ENCODE data around the gene CFAP141. TPM values are rescaled to one million over a fixed set of nuclear protein-coding genes. Genes with fewer than 3 reads are reported as not detected.

Gene CFAP141
- polyA plus RNA-seq, 1 donor (not counting 4 experiments of a cell fraction or from before 2014, with no cell fraction given) = not detected

GRCh38 chr1:154220071-154220969, 14.2 kb upstream of the CFAP141 start, which contains the start of gene UBAP2L:
UBAP2L (plus strand) TSS chr1:154220955; CDS start chr1:154225124, 4,169 bp downstream.
- Histone ChIP-seq H4K20me1 (ENCODE audit: control insufficient read depth, extremely low read depth, insufficient read depth, low read length) (peaks cover 7% of the 10 kb centered on the region), H3K4me2 (ENCODE audit: control insufficient read depth, extremely low read depth, insufficient read depth, low read depth, low read length) (peak within 1 kb of the TSS; percentile 97), H2AFZ (ENCODE audit: control insufficient read depth, low read length) (peak within 1 kb of the TSS; percentile 91), H3K27me3 (ENCODE audit: control insufficient read depth, extremely low read depth, insufficient read depth, low read length) (no peaks in the 10 kb centered on the region), H3K9me1 (ENCODE audit: control insufficient read depth, extremely low read depth, insufficient read depth, low read length) (peaks cover 3% of the 10 kb centered on the region), H3K27ac (ENCODE audit: control insufficient read depth, insufficient read depth, low read length) (peak within 1 kb of the TSS; percentile 99), H3K79me2 (ENCODE audit: control insufficient read depth, insufficient read depth, low read length) (peaks cover 86% of the 10 kb centered on the region), H3K9me3 (ENCODE audit: control insufficient read depth, low read depth, low read length) (no peaks in the 10 kb centered on the region), H3K9ac (ENCODE audit: control insufficient read depth, extremely low read depth, insufficient read depth, low read length) (peak within 1 kb of the TSS; percentile 100), H3K4me3 (ENCODE audit: control insufficient read depth in 2 of 3, extremely low read depth in 1 of 3, insufficient read depth in 2 of 3, low read depth in 1 of 3, low read length in 3 of 3) (peak within 1 kb of the TSS; percentile 91 to 99 (median 94)), H3K4me1 (ENCODE audit: control insufficient read depth, extremely low read depth, insufficient read depth, low read length) (peaks cover 16% of the 10 kb centered on the region), H3K36me3 (ENCODE audit: control insufficient read depth in 2 of 2, extremely low read depth in 1 of 2, insufficient read depth in 2 of 2, low read length in 2 of 2) (peaks cover 4 to 16% of the 10 kb centered on the region in 2 experiments)
- FAIRE-seq = peak; percentile 79
- TF ChIP-seq CTCF (optimal IDR thresholded peaks at IDR 0.05 in 1 of 3, IDR thresholded peaks at IDR 0.05 in 1 of 3, conservative IDR thresholded peaks at IDR 0.05 in 1 of 3; ENCODE audit: extremely low read depth in 1 of 3, insufficient read depth in 2 of 3, low read length in 3 of 3) = no peak
- no peak for TF ChIP-seq EZH2 (IDR thresholded peaks at IDR 0.05; ENCODE audit: low read length)
- peak; percentile 91 for DNase-seq (ENCODE audit: low read depth, low spot score)
- dilution Hi-C loops (cut with MboI; ENCODE audit: extremely low pct_ligation_motif_present, low sequenced_read_pairs) = no loop called here

- TF ChIP-seq CTCF (optimal IDR thresholded peaks at IDR 0.05 in 1 of 3, IDR thresholded peaks at IDR 0.05 in 1 of 3, conservative IDR thresholded peaks at IDR 0.05 in 1 of 3; ENCODE audit: extremely low read depth in 1 of 3, insufficient read depth in 2 of 3, low read length in 3 of 3) (no peak), EZH2 (IDR thresholded peaks at IDR 0.05; ENCODE audit: low read length) (no peak)
- no peaks in the 10 kb centered on the region for H3K27me3 ChIP-seq (ENCODE audit: control insufficient read depth, extremely low read depth, insufficient read depth, low read length)
- FAIRE-seq = no peak
- H3K79me2 ChIP-seq (ENCODE audit: control insufficient read depth, insufficient read depth, low read length) = peaks cover 78% of the 10 kb centered on the region
- H3K4me1 ChIP-seq (ENCODE audit: control insufficient read depth, extremely low read depth, insufficient read depth, low read length) = peaks cover 16% of the 10 kb centered on the region
- H3K9ac ChIP-seq (ENCODE audit: control insufficient read depth, extremely low read depth, insufficient read depth, low read length) = peak overlapping the region; percentile 100
- H2AFZ ChIP-seq (ENCODE audit: control insufficient read depth, low read length) = no peak overlapping the region
- peaks cover 3% of the 10 kb centered on the region for H3K9me1 ChIP-seq (ENCODE audit: control insufficient read depth, extremely low read depth, insufficient read depth, low read length)
- peak overlapping the region; percentile 97 for H3K4me2 ChIP-seq (ENCODE audit: control insufficient read depth, extremely low read depth, insufficient read depth, low read depth, low read length)
- dilution Hi-C loops (cut with MboI; ENCODE audit: extremely low pct_ligation_motif_present, low sequenced_read_pairs) = no loop called here
- peaks cover 7% of the 10 kb centered on the region for H4K20me1 ChIP-seq (ENCODE audit: control insufficient read depth, extremely low read depth, insufficient read depth, low read length)
- H3K4me3 ChIP-seq (ENCODE audit: control insufficient read depth in 2 of 3, extremely low read depth in 1 of 3, insufficient read depth in 2 of 3, low read depth in 1 of 3, low read length in 3 of 3) = peak overlapping the region; percentile 89 to 99 (median 92)
- peaks cover 4 to 18% of the 10 kb centered on the region in 2 experiments for H3K36me3 ChIP-seq (ENCODE audit: control insufficient read depth in 2 of 2, extremely low read depth in 1 of 2, insufficient read depth in 2 of 2, low read length in 2 of 2)
- DNase-seq (ENCODE audit: low read depth, low spot score) = no peak
- no peaks in the 10 kb centered on the region for H3K9me3 ChIP-seq (ENCODE audit: control insufficient read depth, low read depth, low read length)
- peak overlapping the region; percentile 99 for H3K27ac ChIP-seq (ENCODE audit: control insufficient read depth, insufficient read depth, low read length)
Measured at GRCh38 chr1:154219541-154219940, 13.4 kb upstream of the CFAP141 start.

Measured in keratinocyte (primary cell).